CD14-positive monocyte (primary cell): ENCODE data around the gene PDE7B. TPM values are rescaled to one million over a fixed set of nuclear protein-coding genes. Genes with fewer than 3 reads are reported as not detected.

Source experiments
- DNase-seq, 3 donors: peaks; one replicate each; pipeline ENCODE4 v3.0.0-alpha.2; 2011 to 2022
- H2AFZ ChIP-seq: 2 replicates; pipeline ENCODE4 v1.6.0; 2012; ENCODE audit warnings: mild to moderate bottlenecking, low read depth, low read length, inconsistent platforms; ENCODE audit not compliant: insufficient read depth, poor library complexity, severe bottlenecking
- H3K27ac ChIP-seq, 2 donors: 1 replicate in 1 of 2; 2 replicates in 1 of 2; pipeline ENCODE4 v1.5.1; 2012 to 2013; ENCODE audit warnings: low read length in 2 of 2, control low read depth in 1 of 2, inconsistent platforms in 1 of 2, low read depth in 1 of 2, mild to moderate bottlenecking in 1 of 2
- H3K27me3 ChIP-seq, 2 donors: one replicate each; pipeline versions ENCODE4 v1.6.0 to v1.6.1; 2011 to 2013; ENCODE audit warnings: low read length in 2 of 2; ENCODE audit not compliant: control insufficient read depth in 2 of 2, insufficient read depth in 2 of 2
- H3K36me3 ChIP-seq, 2 donors: replicated peaks in 1 of 2; 1 replicate in 1 of 2; 2 replicates in 1 of 2; pipeline versions ENCODE4 v1.5.1 to v1.6.1; 2012 to 2013; ENCODE audit warnings: low read length in 2 of 2, control low read depth in 1 of 2, inconsistent platforms in 1 of 2, mild to moderate bottlenecking in 1 of 2; ENCODE audit not compliant: insufficient read depth in 2 of 2, control insufficient read depth in 1 of 2
- H3K4me1 ChIP-seq, 2 donors: 1 replicate in 1 of 2; 2 replicates in 1 of 2; pipeline versions ENCODE4 v1.5.1 to v1.6.1; 2012 to 2013; ENCODE audit warnings: low read length in 2 of 2, control low read depth in 1 of 2, inconsistent platforms in 1 of 2, mild to moderate bottlenecking in 1 of 2, moderate library complexity in 1 of 2; ENCODE audit not compliant: insufficient read depth in 2 of 2, control insufficient read depth in 1 of 2
- H3K4me2 ChIP-seq: replicated peaks from 2 replicates; pipeline ENCODE3; 2012; ENCODE audit warnings: low read length, moderate library complexity, mild to moderate bottlenecking; ENCODE audit not compliant: poor library complexity, severe bottlenecking; ENCODE audit errors: extremely low read depth
- H3K4me3 ChIP-seq, 3 experiments: fragments of 200-600 bp in 1 of 3; sonication (generic) in 1 of 3; replicated peaks in 1 of 3; 1 replicate in 2 of 3; 2 replicates in 1 of 3; pipeline ENCODE4 v1.5.1; 2011 to 2013; ENCODE audit warnings: low read length in 3 of 3, mild to moderate bottlenecking in 3 of 3, control low read depth in 2 of 3, low read depth in 2 of 3, inconsistent platforms in 1 of 3, moderate library complexity in 1 of 3
- H3K79me2 ChIP-seq: 2 replicates; pipeline ENCODE4 v1.6.0; 2012; ENCODE audit warnings: mild to moderate bottlenecking, control low read depth, inconsistent platforms, low read length, moderate library complexity; ENCODE audit not compliant: insufficient read depth
- H3K9ac ChIP-seq: 2 replicates; pipeline ENCODE4 v1.6.0; 2017; ENCODE audit warnings: low read length, mild to moderate bottlenecking; ENCODE audit not compliant: insufficient read depth, poor library complexity, severe bottlenecking
- H3K9me3 ChIP-seq, 2 donors: replicated peaks in 1 of 2; 1 replicate in 1 of 2; 2 replicates in 1 of 2; pipeline versions ENCODE4 v1.5.1 to v1.6.1; 2012 to 2013; ENCODE audit warnings: low read length in 2 of 2, control low read depth in 1 of 2; ENCODE audit not compliant: control insufficient read depth in 1 of 2, insufficient read depth in 1 of 2
- H4K20me1 ChIP-seq: 2 replicates; pipeline ENCODE4 v1.6.0; 2012; ENCODE audit warnings: mild to moderate bottlenecking, low read length, control low read depth, moderate library complexity; ENCODE audit not compliant: insufficient read depth
- H3K27ac Mint-ChIP-seq, 7 donors: one replicate each; pipeline ENCODE4 v1.8.0; 2020; ENCODE audit warnings: mild to moderate bottlenecking in 7 of 7, mixed read lengths in 7 of 7, moderate library complexity in 6 of 7, inconsistent platforms in 2 of 7
- H3K27me3 Mint-ChIP-seq, 3 donors: one replicate each; pipeline ENCODE4 v1.8.0; 2021 to 2022; ENCODE audit warnings: low read depth in 3 of 3, mild to moderate bottlenecking in 3 of 3, mixed read lengths in 3 of 3, moderate library complexity in 3 of 3, inconsistent platforms in 1 of 3
- H3K36me3 Mint-ChIP-seq, 2 donors: one replicate each; pipeline ENCODE4 v1.8.0; 2020; ENCODE audit warnings: mixed read lengths in 2 of 2, inconsistent platforms in 1 of 2, mild to moderate bottlenecking in 1 of 2
- H3K4me1 Mint-ChIP-seq: one replicate; pipeline ENCODE4 v1.8.0; 2020; ENCODE audit warnings: mild to moderate bottlenecking, mixed read lengths
- H3K4me3 Mint-ChIP-seq, 2 donors: one replicate each; pipeline ENCODE4 v1.8.0; 2020; ENCODE audit warnings: mild to moderate bottlenecking in 2 of 2, mixed read lengths in 2 of 2, moderate library complexity in 1 of 2
- H3K9me3 Mint-ChIP-seq, 7 donors: one replicate each; pipeline ENCODE4 v1.8.0; 2020 to 2022; ENCODE audit warnings: mixed read lengths in 7 of 7, mild to moderate bottlenecking in 6 of 7, moderate library complexity in 6 of 7, inconsistent platforms in 2 of 7
- WGBS: methylation state at CpG from one replicate; pipeline ENCODE4 v1.1.5; 2013; ENCODE audit warnings: missing lambda C conversion rate; ENCODE audit not compliant: insufficient coverage; 5-methylcytosine and 5-hydroxymethylcytosine counted together
- intact Hi-C, 2 donors: fragments of 100-400 bp; cut with micrococcal nuclease; formaldehyde crosslinking; loops; one replicate each; pipeline versions ENCODE4 v1.15.0 to v1.15.1; 2023
- polyA plus RNA-seq, 3 donors: library from polyadenylated mRNA; depleted of rRNA in 1 of 3; unstranded in 2 of 3; stranded (reverse) in 1 of 3; fragments of 300-500 nt in 2 of 3; fragments of >200 nt in 1 of 3; fragmentation: Illumina TruSeq in 2 of 3; gene quantifications; 1 replicate in 2 of 3; 2 replicates in 1 of 3; pipeline ENCODE4 v1.2.3, GENCODE V29; 2012 to 2021
- TF ChIP-seq, protein P1 (sequence below): fragments of 200-600 bp; IDR thresholded peaks from one replicate; pipeline ENCODE4 v1.8.0; 2022; ENCODE audit warnings: antibody characterized with exemption, mild to moderate bottlenecking

Gene PDE7B
- polyA plus RNA-seq, 3 donors: 0.37 to 1.1 (median 0.89) TPM

DNA sequence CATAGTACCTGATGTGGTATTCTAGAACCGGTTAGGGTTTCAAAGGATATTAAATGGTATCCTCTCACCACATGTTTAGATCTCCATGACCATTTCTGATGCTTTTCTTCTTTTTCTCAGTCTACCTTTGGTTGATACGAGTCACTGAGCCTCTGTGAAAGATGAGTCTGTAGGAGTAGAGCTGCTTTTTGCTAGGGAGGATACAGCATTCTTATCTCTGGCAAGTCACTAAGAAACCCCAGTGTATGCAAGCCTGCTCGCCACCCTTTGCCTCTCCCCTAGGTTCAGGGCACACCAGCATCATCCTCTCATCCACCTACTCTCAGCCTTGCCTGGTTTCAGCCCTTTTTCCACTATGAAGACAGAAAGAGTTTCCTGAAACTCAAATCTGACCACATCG lies 308.7 kb downstream of the PDE7B start:
- H3K4me3 Mint-ChIP-seq: no peak overlapping the region
- H3K9me3 ChIP-seq: peaks cover 15 to 17% of the 10 kb centered on the region in 2 donors
- no peaks in the 10 kb centered on the region for H3K27me3 ChIP-seq
- intact Hi-C loops: no loop called here
- no peak overlapping the region for H3K4me2 ChIP-seq
- no peaks in the 10 kb centered on the region for H3K79me2 ChIP-seq
- no peaks in the 10 kb centered on the region for H3K27me3 Mint-ChIP-seq
- H3K36me3 ChIP-seq: no peaks in the 10 kb centered on the region
- H3K27ac Mint-ChIP-seq: no peak overlapping the region
- no peaks in the 10 kb centered on the region for H3K4me1 Mint-ChIP-seq
- no peaks in the 10 kb centered on the region for H3K4me1 ChIP-seq
- H4K20me1 ChIP-seq: no peaks in the 10 kb centered on the region
- H3K27ac ChIP-seq: no peak overlapping the region
- H3K36me3 Mint-ChIP-seq: peaks cover 5 to 8% of the 10 kb centered on the region in 2 donors
- no peak for DNase-seq
- H3K9me3 Mint-ChIP-seq: peaks cover 7 to 20% (median 13%) of the 10 kb centered on the region in 7 donors
- H2AFZ ChIP-seq: no peak overlapping the region
- H3K9ac ChIP-seq: no peak overlapping the region
- H3K4me3 ChIP-seq: no peak overlapping the region
- 95% methylated on average over 2 of the region's 4 CpGs for WGBS
- TF ChIP-seq, protein P1, sequence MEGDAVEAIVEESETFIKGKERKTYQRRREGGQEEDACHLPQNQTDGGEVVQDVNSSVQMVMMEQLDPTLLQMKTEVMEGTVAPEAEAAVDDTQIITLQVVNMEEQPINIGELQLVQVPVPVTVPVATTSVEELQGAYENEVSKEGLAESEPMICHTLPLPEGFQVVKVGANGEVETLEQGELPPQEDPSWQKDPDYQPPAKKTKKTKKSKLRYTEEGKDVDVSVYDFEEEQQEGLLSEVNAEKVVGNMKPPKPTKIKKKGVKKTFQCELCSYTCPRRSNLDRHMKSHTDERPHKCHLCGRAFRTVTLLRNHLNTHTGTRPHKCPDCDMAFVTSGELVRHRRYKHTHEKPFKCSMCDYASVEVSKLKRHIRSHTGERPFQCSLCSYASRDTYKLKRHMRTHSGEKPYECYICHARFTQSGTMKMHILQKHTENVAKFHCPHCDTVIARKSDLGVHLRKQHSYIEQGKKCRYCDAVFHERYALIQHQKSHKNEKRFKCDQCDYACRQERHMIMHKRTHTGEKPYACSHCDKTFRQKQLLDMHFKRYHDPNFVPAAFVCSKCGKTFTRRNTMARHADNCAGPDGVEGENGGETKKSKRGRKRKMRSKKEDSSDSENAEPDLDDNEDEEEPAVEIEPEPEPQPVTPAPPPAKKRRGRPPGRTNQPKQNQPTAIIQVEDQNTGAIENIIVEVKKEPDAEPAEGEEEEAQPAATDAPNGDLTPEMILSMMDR: no peak

DNA sequence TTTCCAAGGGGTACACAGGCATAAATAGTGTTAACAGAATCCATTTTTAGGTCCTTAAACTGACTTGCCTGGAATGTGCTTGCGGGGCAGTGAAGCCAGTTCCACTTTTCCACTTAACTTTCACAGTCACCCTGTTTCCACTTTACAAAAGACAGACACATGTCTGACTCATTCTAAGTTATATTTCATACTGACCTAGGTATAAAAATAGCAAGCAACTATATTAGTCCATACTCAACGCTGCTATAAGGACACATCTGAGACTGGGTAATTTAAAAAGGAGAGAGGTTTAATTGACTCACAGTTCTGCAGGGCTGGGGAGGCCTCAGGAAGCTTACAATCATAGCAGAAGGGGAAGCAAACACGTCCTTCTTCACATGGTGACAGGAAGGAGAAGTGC lies 310.4 kb downstream of the PDE7B start:
- peaks cover 3 to 8% of the 10 kb centered on the region in 2 donors for H3K36me3 Mint-ChIP-seq
- Histone ChIP-seq H3K27me3 (no peaks in the 10 kb centered on the region), H3K9me3 (peaks cover 15 to 17% of the 10 kb centered on the region in 2 donors), H3K36me3 (no peaks in the 10 kb centered on the region), H3K4me3 (no peak overlapping the region), H2AFZ (no peak overlapping the region), H3K4me2 (no peak overlapping the region), H3K27ac (no peak overlapping the region), H4K20me1 (no peaks in the 10 kb centered on the region), H3K9ac (no peak overlapping the region), H3K4me1 (no peaks in the 10 kb centered on the region), H3K79me2 (no peaks in the 10 kb centered on the region)
- H3K27me3 Mint-ChIP-seq: no peaks in the 10 kb centered on the region
- 100% methylated on average over 1 of the region's 3 CpGs for WGBS
- no peak overlapping the region for H3K4me3 Mint-ChIP-seq
- TF ChIP-seq, protein P1: no peak
- H3K4me1 Mint-ChIP-seq: no peaks in the 10 kb centered on the region
- H3K9me3 Mint-ChIP-seq: peaks cover 7 to 22% (median 14%) of the 10 kb centered on the region in 7 donors
- DNase-seq: no peak
- intact Hi-C loops: no loop called here
- no peak overlapping the region for H3K27ac Mint-ChIP-seq
